SH-SY5Y (cell line): ENCODE measurements around the gene NOX5.

ENCODE experiments used
- GATA2 ChIP-seq: IDR thresholded peaks from 2 replicates; pipeline ENCODE4 v1.6.1; 2011; ENCODE audit warnings: mild to moderate bottlenecking, low read depth, low read length
- GATA3 ChIP-seq: IDR thresholded peaks from 2 replicates; pipeline ENCODE4 v1.6.1; 2011; ENCODE audit warnings: low read depth, mild to moderate bottlenecking, low read length, moderate library complexity

DNA sequence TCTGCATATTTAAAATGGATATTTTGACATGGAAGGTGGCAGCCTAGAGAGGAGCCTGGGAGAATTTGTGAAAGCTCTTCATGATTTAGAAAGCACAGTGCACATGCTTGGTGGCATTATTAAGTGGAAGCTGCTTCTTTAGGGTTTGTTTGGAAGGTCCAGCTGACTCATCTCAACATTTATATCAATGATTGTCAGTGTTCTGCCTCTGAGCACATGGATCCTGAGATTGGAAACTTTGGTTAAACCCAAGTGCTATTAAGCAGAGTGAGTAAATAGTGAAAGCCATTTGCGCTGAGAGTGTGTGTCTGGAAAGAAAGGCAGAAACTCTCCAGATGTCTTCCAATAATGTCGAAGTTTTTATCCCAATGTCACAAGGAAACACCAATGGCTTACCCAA is 7.4 kb downstream of the NOX5 start:
- TF ChIP-seq GATA2 (no peak), GATA3 (no peak)
